Liver (tissue), 9 donors: ENCODE measurements around the gene C11orf24. TPM values are rescaled to one million over a fixed set of nuclear protein-coding genes. Genes with fewer than 3 reads are reported as not detected.

Experiments
- DNase-seq: peaks from one replicate; pipeline ENCODE4 v3.0.0-alpha.2; 2017; ENCODE audit warnings: low spot score
- H3K27ac ChIP-seq, 2 donors: one replicate each; pipeline ENCODE4 v1.7.0; 2013; ENCODE audit warnings: inconsistent platforms in 2 of 2, low read length in 2 of 2, control low read depth in 1 of 2, low read depth in 1 of 2, mild to moderate bottlenecking in 1 of 2
- H3K27me3 ChIP-seq, 4 donors: one replicate each; pipeline versions ENCODE4 v1.6.1 to v1.7.0; 2013; ENCODE audit warnings: low read length in 3 of 4, inconsistent platforms in 1 of 4, mild to moderate bottlenecking in 1 of 4, moderate library complexity in 1 of 4; ENCODE audit not compliant: control insufficient read depth in 4 of 4, insufficient read depth in 4 of 4
- H3K36me3 ChIP-seq, 4 donors: one replicate each; pipeline versions ENCODE4 v1.6.1 to v1.7.0; 2013; ENCODE audit warnings: low read length in 3 of 4, mild to moderate bottlenecking in 3 of 4, low read depth in 1 of 4, moderate library complexity in 1 of 4; ENCODE audit not compliant: control insufficient read depth in 4 of 4, insufficient read depth in 3 of 4
- H3K4me1 ChIP-seq, 4 donors: one replicate each; pipeline versions ENCODE4 v1.6.1 to v1.7.0; 2013; ENCODE audit warnings: low read length in 3 of 4, mild to moderate bottlenecking in 3 of 4, moderate library complexity in 1 of 4; ENCODE audit not compliant: control insufficient read depth in 4 of 4, insufficient read depth in 4 of 4
- H3K4me3 ChIP-seq, 3 donors: one replicate each; pipeline versions ENCODE4 v1.6.1 to v1.7.0; 2013; ENCODE audit warnings: low read length in 3 of 3, control low read depth in 1 of 3, low read depth in 1 of 3, mild to moderate bottlenecking in 1 of 3
- H3K9ac ChIP-seq, 2 donors: one replicate each; pipeline ENCODE4 v1.7.0; 2013; ENCODE audit warnings: low read length in 2 of 2, mild to moderate bottlenecking in 2 of 2, moderate library complexity in 2 of 2, control low read depth in 1 of 2, low read depth in 1 of 2
- H3K9me3 ChIP-seq, 4 donors: one replicate each; pipeline versions ENCODE4 v1.6.1 to v1.7.0; 2013; ENCODE audit warnings: low read length in 3 of 4; ENCODE audit not compliant: control insufficient read depth in 4 of 4
- EGR1 ChIP-seq, 2 donors: IDR thresholded peaks; 2 replicates each; pipeline ENCODE4 v1.6.1; 2016 to 2018; ENCODE audit warnings: antibody characterized with exemption in 2 of 2, low read depth in 2 of 2
- FOXA1 ChIP-seq: IDR thresholded peaks from 2 replicates; pipeline ENCODE4 v1.6.1; 2016; ENCODE audit warnings: antibody characterized with exemption
- FOXA2 ChIP-seq: IDR thresholded peaks from 2 replicates; pipeline ENCODE4 v1.6.1; 2016; ENCODE audit warnings: antibody characterized with exemption
- GABPA ChIP-seq, 2 donors: IDR thresholded peaks in 1 of 2; conservative IDR thresholded peaks in 1 of 2; 2 replicates each; pipeline ENCODE4 v1.6.1; 2016; ENCODE audit warnings: antibody characterized with exemption in 2 of 2, mild to moderate bottlenecking in 1 of 2, moderate library complexity in 1 of 2
- HNF4A ChIP-seq, 2 donors: conservative IDR thresholded peaks; 2 replicates each; pipeline ENCODE4 v1.6.1; 2016; ENCODE audit warnings: antibody characterized with exemption in 2 of 2, mild to moderate bottlenecking in 2 of 2
- HNF4G ChIP-seq: IDR thresholded peaks from 2 replicates; pipeline ENCODE4 v1.6.1; 2016; ENCODE audit warnings: antibody characterized with exemption
- JUND ChIP-seq, 2 donors: IDR thresholded peaks; 2 replicates each; pipeline ENCODE4 v1.6.1; 2016; ENCODE audit warnings: antibody characterized with exemption in 2 of 2
- NR2F2 ChIP-seq: IDR thresholded peaks from 2 replicates; pipeline ENCODE4 v1.6.1; 2016; ENCODE audit warnings: antibody characterized with exemption
- RXRA ChIP-seq, 2 donors: IDR thresholded peaks; 2 replicates each; pipeline ENCODE4 v1.6.1; 2017 to 2018; ENCODE audit warnings: antibody characterized with exemption in 2 of 2, mild to moderate bottlenecking in 1 of 2
- TAF1 ChIP-seq: conservative IDR thresholded peaks from 2 replicates; pipeline ENCODE4 v1.6.1; 2016; ENCODE audit warnings: antibody characterized with exemption, mild to moderate bottlenecking
- YY1 ChIP-seq: IDR thresholded peaks from 2 replicates; pipeline ENCODE4 v1.6.1; 2016; ENCODE audit warnings: antibody characterized with exemption, mild to moderate bottlenecking
- WGBS: extraction: QIAGEN DNeasy Blood & Tissue Kit; methylation state at CpG from one replicate; pipeline ENCODE4 v1.1.7; 2013; 5-methylcytosine and 5-hydroxymethylcytosine counted together
- polyA plus RNA-seq, 2 donors: library from polyadenylated mRNA; stranded (reverse) in 1 of 2; unstranded in 1 of 2; fragments of 200-250 nt in 1 of 2; fragments of >200 nt in 1 of 2; fragmentation: Nextera tagmentation in 1 of 2; extraction: Ambion mirVana in 1 of 2; gene quantifications; one replicate each; pipeline versions ENCODE4 v1.2.1 to v1.2.3, GENCODE V29; 2013 to 2015
- total RNA-seq, 2 donors: library from RNA; depleted of rRNA; stranded (reverse); fragments of >200 nt; gene quantifications; one replicate each; pipeline ENCODE4 v1.2.3, GENCODE V29; 2014
- TF ChIP-seq, protein P1 (sequence below): IDR thresholded peaks from 2 replicates; pipeline ENCODE4 v1.6.1; 2016; ENCODE audit warnings: antibody characterized with exemption, mild to moderate bottlenecking
- TF ChIP-seq, protein P2 (sequence below): IDR thresholded peaks from 2 replicates; pipeline ENCODE4 v1.6.1; 2016; ENCODE audit warnings: antibody characterized with exemption
- TF ChIP-seq, protein P3 (sequence below): IDR thresholded peaks from 2 replicates; pipeline ENCODE4 v1.6.1; 2016; ENCODE audit warnings: antibody characterized with exemption
- TF ChIP-seq, protein P4 (sequence below): fragments of 150-350 bp; IDR thresholded peaks from 2 replicates; pipeline ENCODE4 v1.5.1; 2017; ENCODE audit warnings: improper control_type of control experiment, low read depth, low read length; ENCODE audit not compliant: missing input control
- TF ChIP-seq, protein P5 (sequence below): IDR thresholded peaks from 2 replicates; pipeline ENCODE4 v1.6.1; 2016; ENCODE audit warnings: antibody characterized with exemption
- donor health status: healthy.
- donor health status: healthy.
- donor health status: healthy.
- donor health status: healthy.
- donor health status: healthy.

C11orf24 gene
- total and polyA plus RNA-seq, 4 donors, result 7.8 to 50.3 (median 32.0) TPM

DNA sequence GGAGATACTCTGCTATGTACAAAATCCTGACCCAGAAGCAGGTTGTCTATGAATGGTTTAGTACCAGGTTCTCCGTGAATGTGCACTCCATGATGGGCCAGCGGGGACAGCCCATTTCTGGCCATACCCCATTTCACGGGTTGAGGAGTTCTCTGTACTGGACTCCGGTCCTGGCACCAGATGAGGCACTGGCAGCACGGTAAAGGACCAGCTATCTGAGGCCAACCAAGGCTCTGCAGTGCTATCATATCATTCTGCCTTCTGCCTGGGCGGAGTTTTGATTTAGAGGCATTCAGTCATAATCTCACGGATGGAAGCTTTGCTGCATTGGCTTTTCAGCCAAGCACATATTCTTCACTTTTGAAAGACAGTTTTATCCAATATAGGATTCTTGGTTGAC lies 40.2 kb downstream of the C11orf24 start (continued):
- TF ChIP-seq, protein P1, sequence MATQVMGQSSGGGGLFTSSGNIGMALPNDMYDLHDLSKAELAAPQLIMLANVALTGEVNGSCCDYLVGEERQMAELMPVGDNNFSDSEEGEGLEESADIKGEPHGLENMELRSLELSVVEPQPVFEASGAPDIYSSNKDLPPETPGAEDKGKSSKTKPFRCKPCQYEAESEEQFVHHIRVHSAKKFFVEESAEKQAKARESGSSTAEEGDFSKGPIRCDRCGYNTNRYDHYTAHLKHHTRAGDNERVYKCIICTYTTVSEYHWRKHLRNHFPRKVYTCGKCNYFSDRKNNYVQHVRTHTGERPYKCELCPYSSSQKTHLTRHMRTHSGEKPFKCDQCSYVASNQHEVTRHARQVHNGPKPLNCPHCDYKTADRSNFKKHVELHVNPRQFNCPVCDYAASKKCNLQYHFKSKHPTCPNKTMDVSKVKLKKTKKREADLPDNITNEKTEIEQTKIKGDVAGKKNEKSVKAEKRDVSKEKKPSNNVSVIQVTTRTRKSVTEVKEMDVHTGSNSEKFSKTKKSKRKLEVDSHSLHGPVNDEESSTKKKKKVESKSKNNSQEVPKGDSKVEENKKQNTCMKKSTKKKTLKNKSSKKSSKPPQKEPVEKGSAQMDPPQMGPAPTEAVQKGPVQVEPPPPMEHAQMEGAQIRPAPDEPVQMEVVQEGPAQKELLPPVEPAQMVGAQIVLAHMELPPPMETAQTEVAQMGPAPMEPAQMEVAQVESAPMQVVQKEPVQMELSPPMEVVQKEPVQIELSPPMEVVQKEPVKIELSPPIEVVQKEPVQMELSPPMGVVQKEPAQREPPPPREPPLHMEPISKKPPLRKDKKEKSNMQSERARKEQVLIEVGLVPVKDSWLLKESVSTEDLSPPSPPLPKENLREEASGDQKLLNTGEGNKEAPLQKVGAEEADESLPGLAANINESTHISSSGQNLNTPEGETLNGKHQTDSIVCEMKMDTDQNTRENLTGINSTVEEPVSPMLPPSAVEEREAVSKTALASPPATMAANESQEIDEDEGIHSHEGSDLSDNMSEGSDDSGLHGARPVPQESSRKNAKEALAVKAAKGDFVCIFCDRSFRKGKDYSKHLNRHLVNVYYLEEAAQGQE, result no peak

DNA sequence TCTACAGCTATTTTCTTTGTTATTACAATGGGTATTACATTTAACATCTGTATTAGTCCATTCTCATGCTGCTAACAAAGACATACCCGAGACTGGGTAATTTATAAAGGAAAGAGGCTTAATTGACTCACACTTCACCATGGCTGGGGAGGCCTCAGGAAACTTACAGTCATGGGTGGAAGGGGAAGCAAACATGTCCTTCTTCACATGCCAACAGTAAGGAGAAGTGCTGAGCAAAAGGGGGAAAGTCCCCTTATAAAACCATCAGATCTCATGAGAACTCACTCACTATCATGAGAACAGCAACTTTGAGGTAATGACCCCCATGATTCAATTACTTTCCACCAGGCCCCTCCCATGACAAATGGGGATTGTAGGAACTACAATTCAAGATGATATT lies 42.2 kb downstream of the C11orf24 start:
- no peak overlapping the region for H3K4me3 ChIP-seq
- H3K27ac ChIP-seq, result no peak overlapping the region
- WGBS, result 76% methylated on average over 1 of the region's 1 CpG
- DNase-seq, result no peak
- TF ChIP-seq NR2F2, result no peak
- TF ChIP-seq JUND (IDR thresholded peaks at IDR 0.05), result no peak
- no peak for TF ChIP-seq TAF1
- TF ChIP-seq FOXA2, result no peak
- TF ChIP-seq, protein P2, sequence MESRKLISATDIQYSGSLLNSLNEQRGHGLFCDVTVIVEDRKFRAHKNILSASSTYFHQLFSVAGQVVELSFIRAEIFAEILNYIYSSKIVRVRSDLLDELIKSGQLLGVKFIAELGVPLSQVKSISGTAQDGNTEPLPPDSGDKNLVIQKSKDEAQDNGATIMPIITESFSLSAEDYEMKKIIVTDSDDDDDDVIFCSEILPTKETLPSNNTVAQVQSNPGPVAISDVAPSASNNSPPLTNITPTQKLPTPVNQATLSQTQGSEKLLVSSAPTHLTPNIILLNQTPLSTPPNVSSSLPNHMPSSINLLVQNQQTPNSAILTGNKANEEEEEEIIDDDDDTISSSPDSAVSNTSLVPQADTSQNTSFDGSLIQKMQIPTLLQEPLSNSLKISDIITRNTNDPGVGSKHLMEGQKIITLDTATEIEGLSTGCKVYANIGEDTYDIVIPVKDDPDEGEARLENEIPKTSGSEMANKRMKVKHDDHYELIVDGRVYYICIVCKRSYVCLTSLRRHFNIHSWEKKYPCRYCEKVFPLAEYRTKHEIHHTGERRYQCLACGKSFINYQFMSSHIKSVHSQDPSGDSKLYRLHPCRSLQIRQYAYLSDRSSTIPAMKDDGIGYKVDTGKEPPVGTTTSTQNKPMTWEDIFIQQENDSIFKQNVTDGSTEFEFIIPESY, result no peak
- no peak for TF ChIP-seq EGR1 (IDR thresholded peaks at IDR 0.05; ENCODE audit: low read depth in 2 of 2)
- TF ChIP-seq HNF4G, result no peak
- TF ChIP-seq HNF4A (conservative IDR thresholded peaks at IDR 0.05), result no peak
- no peak overlapping the region for H3K9ac ChIP-seq
- no peaks in the 10 kb centered on the region for H3K4me1 ChIP-seq
- no peaks in the 10 kb centered on the region for H3K27me3 ChIP-seq
- H3K36me3 ChIP-seq, result no peaks in the 10 kb centered on the region
- peaks cover 0 to 4% (median 2%) of the 10 kb centered on the region in 4 donors for H3K9me3 ChIP-seq

DNA sequence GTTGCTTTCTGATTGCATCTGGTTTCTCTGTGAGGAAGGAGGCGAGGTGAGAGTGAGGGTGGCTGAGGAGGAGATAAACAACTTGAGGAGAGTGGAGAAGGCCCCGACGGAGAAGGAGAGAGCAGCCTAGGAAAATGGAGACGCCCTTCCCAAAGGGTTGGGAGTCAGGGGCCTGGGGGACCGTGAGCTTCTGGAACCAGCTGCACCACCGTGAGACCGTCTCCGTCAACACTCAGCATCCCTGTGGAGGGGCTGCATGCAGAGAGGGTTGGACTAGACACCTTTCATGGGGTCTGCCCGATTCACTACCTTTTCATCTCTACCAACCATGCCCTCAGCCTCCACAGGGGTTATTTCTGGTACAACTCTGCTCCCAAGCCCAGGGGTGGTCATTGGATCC lies 45.4 kb downstream of the C11orf24 start:
- no peak for DNase-seq
- Histone ChIP-seq H3K9ac (no peak overlapping the region), H3K4me3 (no peak overlapping the region), H3K9me3 (peaks cover 0 to 4% (median 2%) of the 10 kb centered on the region in 4 donors), H3K27me3 (no peaks in the 10 kb centered on the region), H3K36me3 (no peaks in the 10 kb centered on the region), H3K27ac (no peak overlapping the region), H3K4me1 (no peaks in the 10 kb centered on the region)
- 92% methylated on average over 9 of the region's 9 CpGs for WGBS
- no peak for TF ChIP-seq RXRA (IDR thresholded peaks at IDR 0.05)

DNA sequence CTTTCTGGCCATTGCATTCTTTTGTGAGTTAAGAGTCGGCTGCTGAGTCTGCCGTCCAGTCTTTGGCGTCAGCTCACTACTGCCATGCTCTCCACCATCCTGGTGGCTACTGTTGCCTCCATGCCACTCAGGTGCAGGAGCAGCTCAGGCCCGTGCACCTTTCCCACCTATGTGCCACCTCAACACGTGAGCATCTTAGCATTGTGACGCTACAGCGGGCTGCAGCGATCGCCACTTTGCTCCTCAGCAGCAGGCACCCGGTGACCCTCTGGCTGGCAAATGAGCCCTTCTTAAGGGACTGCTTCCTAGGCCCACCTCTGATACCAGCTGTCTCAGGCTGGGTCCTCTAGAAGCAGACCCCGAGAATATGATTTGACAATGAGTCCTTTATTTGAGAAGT lies 47.2 kb downstream of the C11orf24 start:
- no peaks in the 10 kb centered on the region for H3K36me3 ChIP-seq
- H3K9ac ChIP-seq, result no peak overlapping the region
- WGBS, result 91% methylated on average over 11 of the region's 11 CpGs
- H3K4me3 ChIP-seq, result no peak overlapping the region
- H3K27me3 ChIP-seq, result no peaks in the 10 kb centered on the region
- H3K9me3 ChIP-seq, result peaks cover 0 to 4% (median 1%) of the 10 kb centered on the region in 4 donors
- DNase-seq, result no peak
- H3K27ac ChIP-seq, result no peak overlapping the region
- H3K4me1 ChIP-seq, result no peaks in the 10 kb centered on the region
- TF ChIP-seq, protein P3, sequence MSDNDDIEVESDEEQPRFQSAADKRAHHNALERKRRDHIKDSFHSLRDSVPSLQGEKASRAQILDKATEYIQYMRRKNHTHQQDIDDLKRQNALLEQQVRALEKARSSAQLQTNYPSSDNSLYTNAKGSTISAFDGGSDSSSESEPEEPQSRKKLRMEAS, result no peak
- TF ChIP-seq TAF1, result no peak
- TF ChIP-seq YY1, result no peak
- no peak for TF ChIP-seq FOXA1
- TF ChIP-seq, protein P4, sequence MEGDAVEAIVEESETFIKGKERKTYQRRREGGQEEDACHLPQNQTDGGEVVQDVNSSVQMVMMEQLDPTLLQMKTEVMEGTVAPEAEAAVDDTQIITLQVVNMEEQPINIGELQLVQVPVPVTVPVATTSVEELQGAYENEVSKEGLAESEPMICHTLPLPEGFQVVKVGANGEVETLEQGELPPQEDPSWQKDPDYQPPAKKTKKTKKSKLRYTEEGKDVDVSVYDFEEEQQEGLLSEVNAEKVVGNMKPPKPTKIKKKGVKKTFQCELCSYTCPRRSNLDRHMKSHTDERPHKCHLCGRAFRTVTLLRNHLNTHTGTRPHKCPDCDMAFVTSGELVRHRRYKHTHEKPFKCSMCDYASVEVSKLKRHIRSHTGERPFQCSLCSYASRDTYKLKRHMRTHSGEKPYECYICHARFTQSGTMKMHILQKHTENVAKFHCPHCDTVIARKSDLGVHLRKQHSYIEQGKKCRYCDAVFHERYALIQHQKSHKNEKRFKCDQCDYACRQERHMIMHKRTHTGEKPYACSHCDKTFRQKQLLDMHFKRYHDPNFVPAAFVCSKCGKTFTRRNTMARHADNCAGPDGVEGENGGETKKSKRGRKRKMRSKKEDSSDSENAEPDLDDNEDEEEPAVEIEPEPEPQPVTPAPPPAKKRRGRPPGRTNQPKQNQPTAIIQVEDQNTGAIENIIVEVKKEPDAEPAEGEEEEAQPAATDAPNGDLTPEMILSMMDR, result no peak
- no peak for TF ChIP-seq EGR1 (IDR thresholded peaks at IDR 0.05; ENCODE audit: low read depth in 2 of 2)
- no peak for TF ChIP-seq GABPA (IDR thresholded peaks at IDR 0.05 in 1 of 2, conservative IDR thresholded peaks at IDR 0.05 in 1 of 2)
- TF ChIP-seq FOXA2, result no peak
- no peak for TF ChIP-seq RXRA (IDR thresholded peaks at IDR 0.05)
- TF ChIP-seq, protein P5, sequence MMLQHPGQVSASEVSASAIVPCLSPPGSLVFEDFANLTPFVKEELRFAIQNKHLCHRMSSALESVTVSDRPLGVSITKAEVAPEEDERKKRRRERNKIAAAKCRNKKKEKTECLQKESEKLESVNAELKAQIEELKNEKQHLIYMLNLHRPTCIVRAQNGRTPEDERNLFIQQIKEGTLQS, result no peak
- no peak for TF ChIP-seq NR2F2
- no peak for TF ChIP-seq HNF4A (conservative IDR thresholded peaks at IDR 0.05)
